HepG2 (cell line): ENCODE results near the gene DPY30. TPM values are rescaled to one million over a fixed set of nuclear protein-coding genes. Genes with fewer than 3 reads are reported as not detected.

Source experiments
- CBX2 ChIP-seq, 2 experiments: fragments of 200-600 bp in 1 of 2; sonication (generic); formaldehyde crosslinking in 1 of 2; IDR thresholded peaks; 2 replicates each; pipeline versions ENCODE4 v1.7.0 to v1.8.1; 2018 to 2022; ENCODE audit warnings: low read depth in 2 of 2, low read length in 1 of 2, mild to moderate bottlenecking in 1 of 2, missing genetic modification reagents in 1 of 2
- HCFC1 ChIP-seq: fragments of 150-350 bp; IDR thresholded peaks from 2 replicates; pipeline ENCODE4 v1.6.1; 2014; ENCODE audit warnings: low read depth, low read length
- MTA3 ChIP-seq: sonication (generic); formaldehyde crosslinking; IDR thresholded peaks from 2 replicates; pipeline ENCODE4 v1.4.0; 2020; ENCODE audit warnings: missing genetic modification reagents
- NAIF1 ChIP-seq: sonication (generic); formaldehyde crosslinking; IDR thresholded peaks from 2 replicates; pipeline ENCODE4 v1.5.0; 2020; ENCODE audit warnings: mild to moderate bottlenecking, missing genetic modification reagents, borderline replicate concordance
- NKX3-1 ChIP-seq: sonication (generic); formaldehyde crosslinking; IDR thresholded peaks from 2 replicates; pipeline ENCODE4 v1.5.0; 2020; ENCODE audit warnings: missing genetic modification reagents
- PATZ1 ChIP-seq: sonication (generic); formaldehyde crosslinking; IDR thresholded peaks from 2 replicates; pipeline ENCODE4 v1.4.0; 2020; ENCODE audit warnings: missing genetic modification reagents
- PITX1 ChIP-seq: sonication (generic); formaldehyde crosslinking; IDR thresholded peaks from 2 replicates; pipeline ENCODE4 v1.5.1; 2020; ENCODE audit warnings: mild to moderate bottlenecking, missing genetic modification reagents
- SIX4 ChIP-seq: sonication (generic); formaldehyde crosslinking; IDR thresholded peaks from 2 replicates; pipeline ENCODE4 v1.4.0; 2020; ENCODE audit warnings: missing genetic modification reagents
- STAG1 ChIP-seq: sonication (generic); formaldehyde crosslinking; IDR thresholded peaks from 2 replicates; pipeline ENCODE4 v1.4.0; 2020; ENCODE audit warnings: missing genetic modification reagents
- TCF7 ChIP-seq: sonication (generic); IDR thresholded peaks from 2 replicates; pipeline ENCODE4 v1.6.1; 2016; ENCODE audit warnings: antibody characterized with exemption, low read depth
- ZBTB26 ChIP-seq: IDR thresholded peaks from 2 replicates; pipeline ENCODE4 v1.6.1; 2016; ENCODE audit warnings: missing compliant biosample characterization, missing genetic modification reagents, borderline replicate concordance
- ZBTB37 ChIP-seq: sonication (generic); formaldehyde crosslinking; IDR thresholded peaks from 2 replicates; pipeline ENCODE4 v1.4.0; 2020; ENCODE audit warnings: mild to moderate bottlenecking, missing genetic modification reagents
- ZBTB38 ChIP-seq: sonication (generic); formaldehyde crosslinking; IDR thresholded peaks from 2 replicates; pipeline ENCODE4 v1.5.1; 2020; ENCODE audit warnings: mild to moderate bottlenecking, missing genetic modification reagents
- ZFYVE20 ChIP-seq: sonication (generic); formaldehyde crosslinking; IDR thresholded peaks from 2 replicates; pipeline ENCODE4 v1.8.0; 2023; ENCODE audit warnings: low read depth, mild to moderate bottlenecking, moderate library complexity, missing genetic modification reagents, borderline replicate concordance
- ZNF34 ChIP-seq: sonication (generic); formaldehyde crosslinking; IDR thresholded peaks from 2 replicates; pipeline ENCODE4 v1.4.0; 2020; ENCODE audit warnings: mild to moderate bottlenecking, missing genetic modification reagents, borderline replicate concordance
- ZNF350 ChIP-seq: sonication (generic); formaldehyde crosslinking; IDR thresholded peaks from 2 replicates; pipeline ENCODE4 v1.4.0; 2020; ENCODE audit warnings: mild to moderate bottlenecking, low read depth, missing genetic modification reagents, borderline replicate concordance
- ZNF687 ChIP-seq: sonication (generic); formaldehyde crosslinking; IDR thresholded peaks from 2 replicates; pipeline ENCODE4 v1.5.1; 2020; ENCODE audit warnings: mild to moderate bottlenecking, missing genetic modification reagents, moderate library complexity
- polyA plus RNA-seq, 8 experiments: library from polyadenylated mRNA; depleted of rRNA in 3 of 8; stranded (reverse) in 7 of 8; unstranded in 1 of 8; fragments of >200 nt; fragmentation: Illumina TruSeq in 4 of 8; extraction: Trizol in 4 of 8; gene quantifications; 2 replicates each; pipeline versions ENCODE4 v1.2.1 to v1.2.3, GENCODE V29; 2011 to 2016; ENCODE audit warnings: low read depth in 4 of 8, missing spikeins in 1 of 8, mixed read lengths in 1 of 8; ENCODE audit not compliant: insufficient read depth in 1 of 8
- total RNA-seq, 5 experiments: library from RNA; depleted of rRNA; stranded (reverse); fragments of >200 nt; fragmentation: Illumina TruSeq; extraction: Trizol; gene quantifications; 2 replicates each; pipeline ENCODE4 v1.2.3, GENCODE V29; 2016; ENCODE audit warnings: low read depth in 1 of 5

The DPY30 gene
- total and polyA plus RNA-seq, 2 of the 13 experiments (the other 11 are each of a cell fraction or from before 2014, with no cell fraction given): 98.1 to 118 TPM

- TF ChIP-seq ZBTB37 (CRISPR knock-in tag) (peak; percentile 74; the same call in 1 of the 2 replicates), ZFYVE20 (CRISPR knock-in tag) (0 out of 2 replicates have a peak, but pooled peaks have one; percentile 83), PITX1 (CRISPR knock-in tag) (peak; percentile 95), NAIF1 (peak; percentile 90), ZNF34 (CRISPR knock-in tag) (peak; percentile 46; the same call in 1 of the 2 replicates), ZBTB38 (CRISPR knock-in tag) (peak; percentile 87), SIX4 (CRISPR knock-in tag) (peak; percentile 67), HCFC1 (0 out of 2 replicates have a peak, but pooled peaks have one; percentile 28), ZBTB26 (peak; percentile 87), PATZ1 (CRISPR knock-in tag) (peak; percentile 98), TCF7 (no peak), NKX3-1 (peak; percentile 82), MTA3 (CRISPR knock-in tag) (0 out of 2 replicates have a peak, but pooled peaks have one; percentile 38), ZNF350 (CRISPR knock-in tag) (peak; percentile 97; the same call in 1 of the 2 replicates), CBX2 (IDR thresholded peaks at IDR 0.05; ENCODE audit: low read depth, low read length) (no peak), CBX2 (CRISPR knock-in tag; IDR thresholded peaks at IDR 0.05; ENCODE audit: low read depth) (no peak), ZNF687 (CRISPR knock-in tag) (peak; percentile 98), STAG1 (CRISPR knock-in tag) (peak; percentile 45)
Measured at GRCh38 chr2:32010670-32011484, 28.7 kb downstream of the DPY30 start, which contains the start of gene MEMO1 (continued).
